Measurements from ENCODE around the gene RNU5B-1. TPM values are rescaled to one million over a fixed set of nuclear protein-coding genes. Genes with fewer than 3 reads are reported as not detected.
A peak's percentile ranks its signal among the peaks of the same experiment; 100 is the strongest.

Gene RNU5B-1
- total RNA-seq, 4 donors from 2014 or later, result not detected

GRCh38 chr15:65309882-65310418 is 5.5 kb downstream of the RNU5B-1 start:
- TF ChIP-seq CTCF (IDR thresholded peaks at IDR 0.05) (no peak), POLR2A (IDR thresholded peaks at IDR 0.05) (no peak)
- DNase-seq (ENCODE audit: low spot score in 2 of 2), result no peak
- WGBS, 2 donors, result 86% methylated on average over 12 of the region's 12 CpGs
- intact Hi-C loops (cut with DNase I; ENCODE audit: low total_unique reads), result no loop called here
- no peak overlapping the region for H3K4me3 ChIP-seq (ENCODE audit: low read depth, poor library complexity, severe bottlenecking)

- intact Hi-C loops (cut with DNase I; ENCODE audit: low total_unique reads), result no loop called here
- TF ChIP-seq CTCF (IDR thresholded peaks at IDR 0.05), result no peak
- no peak for TF ChIP-seq POLR2A (IDR thresholded peaks at IDR 0.05)
- 89 to 93% methylated on average over 10 of the region's 10 CpGs for WGBS, 2 donors
- H3K4me3 ChIP-seq (ENCODE audit: low read depth, poor library complexity, severe bottlenecking), result no peak overlapping the region
- DNase-seq (ENCODE audit: low spot score in 2 of 2), result no peak
Measured at GRCh38 chr15:65310431-65311137, 6.1 kb downstream of the RNU5B-1 start.

GRCh38 chr15:65311760-65312159 is 7.3 kb downstream of the RNU5B-1 start:
- no peak overlapping the region for H3K4me3 ChIP-seq (ENCODE audit: low read depth, poor library complexity, severe bottlenecking)
- TF ChIP-seq CTCF (IDR thresholded peaks at IDR 0.05) (no peak), POLR2A (IDR thresholded peaks at IDR 0.05) (no peak)
- intact Hi-C loops (cut with DNase I; ENCODE audit: low total_unique reads), result no loop called here
- DNase-seq (ENCODE audit: low spot score in 2 of 2), result no peak
- WGBS, 2 donors, result 19 to 40% methylated on average over 3 of the region's 3 CpGs

GRCh38 chr15:65312400-65312916 is 8.0 kb downstream of the RNU5B-1 start:
- intact Hi-C loops (cut with DNase I; ENCODE audit: low total_unique reads), result no loop called here
- no peak for TF ChIP-seq POLR2A (IDR thresholded peaks at IDR 0.05)
- TF ChIP-seq CTCF (IDR thresholded peaks at IDR 0.05), result peak in 1 of 3 donors; percentile 92
- no peak overlapping the region for H3K4me3 ChIP-seq (ENCODE audit: low read depth, poor library complexity, severe bottlenecking)
- 70% methylated on average over 11 of the region's 11 CpGs for WGBS, 2 donors
- DNase-seq (ENCODE audit: low spot score in 2 of 2), result no peak

GRCh38 chr15:65318870-65319356 is 14.4 kb downstream of the RNU5B-1 start:
- peak; percentile 75 to 94 for DNase-seq (ENCODE audit: low spot score in 2 of 2)
- 30 to 34% methylated on average over 5 of the region's 5 CpGs for WGBS, 2 donors
- TF ChIP-seq CTCF (IDR thresholded peaks at IDR 0.05) (peak in 1 of 3 donors; percentile 92), POLR2A (IDR thresholded peaks at IDR 0.05) (no peak)
- no peak overlapping the region for H3K4me3 ChIP-seq (ENCODE audit: low read depth, poor library complexity, severe bottlenecking)
- intact Hi-C loops (cut with DNase I; ENCODE audit: low total_unique reads), result loop anchor here (5.0 kb wide), 1 partner anchor 68 kb away; no protein-coding TSS in a partner anchor

Measured in lower leg skin (tissue), 4 donors.